C4-2B (cell line): Measurements from ENCODE around the gene CPNE7.

Source experiments
- H3K27ac ChIP-seq: fragments of 450-650 bp; 2 replicates; pipeline ENCODE4 v1.5.1; 2017
- ZFX ChIP-seq: fragments of 450-650 bp; IDR thresholded peaks from 2 replicates; pipeline ENCODE4 v1.6.1; 2017
- TF ChIP-seq, protein P1 (sequence below): fragments of 450-650 bp; conservative IDR thresholded peaks from 2 replicates; pipeline ENCODE4 v1.5.1; 2017; ENCODE audit warnings: mild to moderate bottlenecking

The CPNE7 gene

DNA sequence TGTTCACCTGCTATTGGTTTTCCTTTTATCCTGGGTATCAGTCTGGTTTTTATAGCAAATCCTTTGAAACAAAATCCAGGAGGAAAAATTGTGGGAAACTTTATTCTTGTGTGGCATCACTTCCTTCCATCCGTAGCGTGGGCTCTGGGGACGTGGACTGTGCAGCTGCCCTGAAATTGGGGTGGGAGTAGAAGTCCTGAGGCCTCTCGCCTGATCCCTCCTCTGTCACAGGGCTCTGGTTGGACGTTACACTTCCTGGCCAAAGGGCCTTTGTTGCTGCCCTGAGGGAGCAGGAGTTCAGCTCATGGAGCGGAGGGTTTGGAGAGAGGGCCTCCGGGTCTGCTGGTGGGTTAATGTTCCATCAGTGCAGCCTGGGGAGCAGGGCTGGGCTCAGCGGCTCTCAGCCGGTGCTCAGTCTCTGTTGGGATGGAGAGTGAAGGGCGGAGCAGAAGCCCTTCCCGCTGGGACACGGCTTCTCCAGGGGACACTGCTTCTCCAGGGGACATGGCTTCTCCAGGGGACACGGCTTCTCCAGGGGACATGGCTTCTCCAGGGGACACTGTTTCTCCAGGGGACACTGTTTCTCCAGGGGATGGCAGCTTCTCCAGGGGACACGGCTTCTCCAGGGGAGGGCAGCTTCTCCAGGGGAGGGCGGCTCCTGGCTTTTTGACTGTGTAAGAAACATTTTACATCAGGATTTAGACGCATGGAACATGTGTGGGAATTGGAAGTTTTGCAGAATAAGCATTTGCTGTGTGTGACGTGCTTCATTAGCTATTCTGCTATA, 30.3 kb upstream of the CPNE7 start:
- no peak overlapping the region for H3K27ac ChIP-seq
- TF ChIP-seq, protein P1, sequence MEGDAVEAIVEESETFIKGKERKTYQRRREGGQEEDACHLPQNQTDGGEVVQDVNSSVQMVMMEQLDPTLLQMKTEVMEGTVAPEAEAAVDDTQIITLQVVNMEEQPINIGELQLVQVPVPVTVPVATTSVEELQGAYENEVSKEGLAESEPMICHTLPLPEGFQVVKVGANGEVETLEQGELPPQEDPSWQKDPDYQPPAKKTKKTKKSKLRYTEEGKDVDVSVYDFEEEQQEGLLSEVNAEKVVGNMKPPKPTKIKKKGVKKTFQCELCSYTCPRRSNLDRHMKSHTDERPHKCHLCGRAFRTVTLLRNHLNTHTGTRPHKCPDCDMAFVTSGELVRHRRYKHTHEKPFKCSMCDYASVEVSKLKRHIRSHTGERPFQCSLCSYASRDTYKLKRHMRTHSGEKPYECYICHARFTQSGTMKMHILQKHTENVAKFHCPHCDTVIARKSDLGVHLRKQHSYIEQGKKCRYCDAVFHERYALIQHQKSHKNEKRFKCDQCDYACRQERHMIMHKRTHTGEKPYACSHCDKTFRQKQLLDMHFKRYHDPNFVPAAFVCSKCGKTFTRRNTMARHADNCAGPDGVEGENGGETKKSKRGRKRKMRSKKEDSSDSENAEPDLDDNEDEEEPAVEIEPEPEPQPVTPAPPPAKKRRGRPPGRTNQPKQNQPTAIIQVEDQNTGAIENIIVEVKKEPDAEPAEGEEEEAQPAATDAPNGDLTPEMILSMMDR = no peak

DNA sequence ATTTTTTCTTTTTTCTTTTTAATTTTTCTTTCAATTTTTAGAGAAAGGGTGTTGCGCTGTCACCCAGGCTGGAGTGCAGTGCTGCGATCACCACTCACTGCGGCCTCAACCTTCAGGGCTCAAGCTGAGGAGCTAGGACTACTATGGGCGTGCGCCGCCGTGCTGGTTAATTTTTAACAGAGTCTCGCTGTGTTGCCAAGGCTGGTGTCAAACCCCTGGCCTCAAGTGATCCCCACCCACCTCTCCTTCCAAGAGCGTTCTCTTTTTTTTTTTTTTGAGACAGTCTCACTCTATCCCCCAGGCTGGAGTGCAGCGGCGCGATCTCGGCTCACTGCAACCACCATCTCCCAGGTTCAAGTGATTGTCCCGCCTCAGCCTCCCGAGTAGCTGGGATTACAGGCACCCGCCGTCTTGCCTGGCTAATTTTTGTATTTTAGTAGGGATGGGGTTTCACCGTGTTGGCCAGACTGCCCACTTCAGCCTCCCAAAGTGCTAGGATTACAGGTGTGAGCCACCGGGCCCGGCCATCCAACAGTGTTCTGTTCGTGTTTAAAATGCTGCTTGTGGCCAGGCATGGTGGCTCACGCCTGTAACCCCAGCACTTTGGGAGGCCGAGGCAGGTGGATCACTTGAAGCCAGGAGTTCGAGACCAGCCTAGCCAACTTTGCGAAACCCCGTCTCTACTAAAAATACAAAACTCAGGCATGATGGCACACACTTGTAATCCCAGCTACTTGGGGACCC, 29.6 kb upstream of the CPNE7 start:
- TF ChIP-seq, protein P1 = no peak
- no peak for TF ChIP-seq ZFX
- H3K27ac ChIP-seq = no peak overlapping the region

DNA sequence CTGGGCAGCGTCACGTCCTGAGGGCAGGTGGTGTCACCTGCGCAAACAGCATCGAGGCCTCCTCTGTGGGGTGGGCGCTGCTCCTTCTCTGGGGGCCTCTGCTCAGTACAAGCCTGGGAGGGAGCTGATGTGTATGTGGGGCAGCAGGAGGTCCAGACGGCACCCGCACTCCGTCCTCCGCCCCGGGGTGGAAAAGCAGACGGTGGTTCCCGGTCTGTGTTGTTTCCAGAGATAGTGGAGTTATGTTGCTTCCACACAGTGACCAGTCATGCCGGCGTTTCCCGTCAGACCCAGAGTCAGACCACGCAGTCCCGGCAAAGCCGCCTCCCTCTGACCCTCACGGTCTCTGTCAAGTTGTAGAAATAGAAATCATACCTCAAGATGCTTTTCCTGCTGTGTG, 28.8 kb upstream of the CPNE7 start:
- TF ChIP-seq ZFX = no peak
- TF ChIP-seq, protein P1 = no peak
- no peak overlapping the region for H3K27ac ChIP-seq

DNA sequence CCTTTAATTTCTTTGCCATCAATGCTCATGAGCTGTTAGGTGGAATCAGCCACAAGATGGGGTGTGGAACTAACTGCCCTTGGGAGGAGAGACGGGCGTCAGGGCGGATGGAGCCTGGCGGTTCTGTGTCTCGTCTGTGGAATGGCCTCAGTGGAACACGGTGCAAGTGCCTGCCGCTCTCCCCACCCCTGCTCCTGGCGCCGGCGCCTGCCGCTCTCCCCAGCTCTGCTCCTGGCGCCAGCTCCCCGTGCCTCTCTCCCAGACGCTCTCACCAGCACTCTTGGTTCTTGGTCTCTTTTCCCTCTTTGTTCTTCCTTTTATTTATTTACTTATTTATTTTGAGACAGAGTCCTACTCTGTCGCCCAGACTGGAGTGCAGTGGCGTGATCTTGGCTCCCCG, 28.3 kb upstream of the CPNE7 start:
- TF ChIP-seq, protein P1 = no peak
- no peak for TF ChIP-seq ZFX
- H3K27ac ChIP-seq = no peak overlapping the region

DNA sequence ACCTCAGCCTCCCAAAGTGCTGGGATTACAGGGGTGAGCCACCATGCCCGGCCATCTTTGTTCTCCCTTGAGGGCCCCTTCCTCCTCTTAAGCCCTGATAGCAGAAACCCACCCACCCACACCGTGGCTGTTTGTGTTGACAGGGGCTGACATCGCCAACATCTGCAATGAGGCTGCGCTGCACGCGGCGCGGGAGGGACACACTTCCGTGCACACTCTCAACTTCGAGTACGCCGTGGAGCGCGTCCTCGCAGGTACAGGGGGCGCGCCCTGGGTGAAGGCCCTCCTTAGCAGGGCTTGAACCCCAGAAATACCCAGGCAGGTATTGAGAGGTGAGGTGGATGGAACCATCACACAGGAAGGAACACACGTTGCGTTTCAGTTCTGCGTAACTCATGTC, 27.7 kb upstream of the CPNE7 start:
- no peak overlapping the region for H3K27ac ChIP-seq
- no peak for TF ChIP-seq ZFX
- TF ChIP-seq, protein P1 = no peak

DNA sequence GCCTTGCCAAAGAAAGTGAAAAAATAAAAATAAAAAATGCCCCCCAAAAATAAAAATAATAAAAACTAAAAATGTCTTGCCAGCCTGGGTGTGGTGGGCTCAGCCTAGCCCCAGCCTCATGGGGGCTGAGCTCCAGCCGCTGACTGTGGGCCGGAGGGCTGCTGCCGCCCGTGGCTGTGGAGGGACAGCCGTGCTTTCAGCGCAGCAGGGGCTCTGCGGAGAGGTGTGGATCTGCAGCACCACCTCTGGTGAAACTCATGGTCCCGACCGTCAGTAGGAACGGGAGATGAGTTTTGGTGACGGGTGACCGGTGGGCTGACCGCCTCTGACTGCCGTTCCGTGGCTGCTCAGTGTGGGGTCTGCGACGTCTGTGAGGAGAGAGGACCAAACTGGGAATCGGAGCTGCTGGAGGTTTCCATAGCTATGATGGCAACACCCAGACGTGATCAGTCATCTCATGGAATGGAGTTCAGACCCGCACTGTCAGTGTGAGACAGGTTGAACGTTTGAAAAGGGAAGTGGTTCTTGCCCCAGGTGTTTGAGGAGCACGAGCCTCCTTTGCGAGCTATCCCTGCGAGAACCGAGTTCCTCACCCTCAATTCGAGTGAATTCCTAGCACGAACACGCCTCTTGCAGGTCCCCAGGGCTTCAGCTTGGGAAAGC, 27.1 kb upstream of the CPNE7 start:
- no peak overlapping the region for H3K27ac ChIP-seq
- TF ChIP-seq ZFX = no peak
- TF ChIP-seq, protein P1 = no peak
